HG02870 (cell line): ENCODE results near the gene EIF4E1B.

Source experiments
- ATAC-seq: cut with Tn5 transposase; IDR thresholded peaks from one replicate; pipeline ENCODE4 v1.9.1; 2021; ENCODE audit warnings: mild to moderate bottlenecking, moderate library complexity; ENCODE audit not compliant: unreplicated experiment

EIF4E1B gene

DNA sequence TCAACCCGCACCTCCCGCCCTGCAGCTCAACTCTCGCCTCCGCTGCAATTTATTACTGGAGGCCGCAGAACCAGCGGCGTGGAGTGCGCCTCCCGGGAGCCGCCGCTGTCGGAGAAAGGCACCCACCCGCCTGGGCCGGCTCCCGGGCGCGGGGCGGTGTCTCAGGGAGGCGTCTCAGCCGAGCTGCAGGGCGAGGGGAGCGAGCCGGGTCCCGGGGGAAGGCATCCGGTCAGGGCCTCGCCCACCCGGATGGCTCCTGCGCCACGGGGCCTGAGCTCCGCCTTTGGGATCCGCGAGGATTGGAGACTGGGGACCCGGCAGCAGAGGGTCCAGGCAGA lies 49.7 kb downstream of the EIF4E1B start:
- ATAC-seq: no peak

DNA sequence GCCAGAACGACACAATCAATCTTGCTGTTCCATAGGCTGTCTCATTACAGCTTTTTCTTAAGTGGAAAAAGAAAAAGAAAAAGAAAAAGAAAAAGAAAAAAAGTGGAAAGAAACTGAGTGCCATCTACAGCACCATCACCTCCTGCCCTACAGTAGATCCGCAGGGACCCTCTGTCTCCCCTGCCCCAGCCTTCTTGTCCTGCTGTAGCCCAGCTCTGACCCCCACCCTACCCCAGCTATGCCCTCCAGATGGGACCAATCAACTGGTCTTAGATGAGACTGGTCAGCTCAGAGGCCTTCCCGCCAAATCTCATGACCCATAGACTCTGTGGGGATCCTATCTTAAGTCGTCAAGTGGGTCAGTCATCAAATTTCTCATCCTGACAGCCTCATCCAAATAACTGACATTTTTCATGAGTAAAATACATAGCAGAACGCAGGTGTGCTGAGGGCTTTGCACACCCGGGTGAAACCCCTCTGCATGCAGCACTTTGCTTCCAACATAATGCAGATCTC lies 51.6 kb downstream of the EIF4E1B start:
- ATAC-seq: no peak

DNA sequence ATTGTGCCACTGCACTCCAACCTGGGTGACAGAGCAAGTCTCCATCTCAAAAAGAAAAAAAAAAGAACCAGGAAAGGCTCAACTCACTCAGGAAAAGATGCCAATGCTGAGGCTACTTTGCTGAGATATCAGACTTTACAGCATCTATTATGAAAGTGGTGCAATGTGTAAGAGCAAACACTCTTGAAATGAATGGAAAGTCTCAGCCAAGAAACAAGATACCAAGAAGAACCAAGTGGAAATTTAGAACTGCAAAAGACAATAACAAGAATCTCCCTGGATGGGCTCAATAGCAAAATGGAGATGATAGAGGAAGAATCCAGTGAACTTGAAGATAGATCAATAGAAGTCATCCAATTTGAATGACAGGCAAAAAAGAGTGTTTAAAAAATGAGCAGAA lies 54.5 kb downstream of the EIF4E1B start:
- no peak for ATAC-seq

DNA sequence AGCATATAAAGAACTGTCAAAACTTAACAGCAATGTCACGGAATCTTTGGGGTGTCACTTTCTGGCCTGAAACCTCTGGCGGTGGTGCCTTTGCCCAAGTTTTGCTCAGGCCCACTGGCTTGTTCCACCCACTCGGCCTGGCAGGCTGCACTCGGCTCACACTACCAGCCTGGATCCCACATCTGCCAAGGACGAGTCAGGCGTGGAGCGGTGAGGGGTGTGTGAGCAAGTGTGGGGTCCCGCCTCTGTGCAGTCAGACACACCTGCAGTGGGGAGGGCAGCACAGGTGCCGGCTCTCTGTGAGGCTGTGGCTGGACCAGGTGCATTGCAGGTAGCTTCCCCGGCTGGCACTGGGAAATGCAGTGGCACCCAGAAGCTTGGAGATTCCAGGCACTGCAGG lies 56.8 kb downstream of the EIF4E1B start:
- ATAC-seq: no peak

DNA sequence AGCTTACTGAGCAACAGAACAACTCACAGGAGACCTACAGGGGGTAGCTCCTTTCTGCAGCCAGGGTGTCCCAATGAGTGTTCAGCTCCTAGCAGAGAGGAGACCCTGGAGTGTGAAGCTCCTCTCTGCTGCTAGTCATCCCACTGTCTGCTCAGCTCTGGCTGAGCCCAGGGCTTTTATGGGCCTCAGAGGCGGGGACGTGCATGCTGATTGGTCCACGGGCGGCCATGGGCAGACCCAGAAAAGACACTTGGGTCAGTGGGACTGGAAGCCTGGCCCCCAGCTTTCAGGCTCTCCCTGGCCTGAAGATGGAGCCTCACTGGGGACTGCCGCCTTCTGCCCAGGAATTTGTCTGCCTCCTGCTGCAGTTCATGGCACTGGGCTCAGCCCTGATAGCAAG lies 57.4 kb downstream of the EIF4E1B start:
- no peak for ATAC-seq

DNA sequence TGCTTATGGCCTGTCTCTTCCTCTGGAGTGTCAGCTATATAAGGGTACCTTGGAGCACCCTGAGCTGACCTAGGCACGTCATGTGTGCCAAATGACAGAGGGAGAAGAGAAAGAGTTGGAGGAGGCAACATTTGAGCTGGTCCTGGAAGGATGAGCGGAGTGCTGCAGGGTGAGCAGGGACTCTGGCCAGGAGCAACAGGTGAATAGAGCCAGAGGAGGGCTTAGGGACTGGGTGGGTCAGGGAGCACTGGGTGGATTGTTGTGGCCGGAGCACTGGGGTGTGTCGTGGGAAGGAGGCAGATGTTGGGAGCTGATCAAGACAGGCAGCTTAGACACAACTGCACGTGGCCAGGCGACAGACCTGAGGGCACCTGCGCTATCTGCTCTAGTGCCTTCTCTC lies 60.4 kb downstream of the EIF4E1B start:
- no peak for ATAC-seq

DNA sequence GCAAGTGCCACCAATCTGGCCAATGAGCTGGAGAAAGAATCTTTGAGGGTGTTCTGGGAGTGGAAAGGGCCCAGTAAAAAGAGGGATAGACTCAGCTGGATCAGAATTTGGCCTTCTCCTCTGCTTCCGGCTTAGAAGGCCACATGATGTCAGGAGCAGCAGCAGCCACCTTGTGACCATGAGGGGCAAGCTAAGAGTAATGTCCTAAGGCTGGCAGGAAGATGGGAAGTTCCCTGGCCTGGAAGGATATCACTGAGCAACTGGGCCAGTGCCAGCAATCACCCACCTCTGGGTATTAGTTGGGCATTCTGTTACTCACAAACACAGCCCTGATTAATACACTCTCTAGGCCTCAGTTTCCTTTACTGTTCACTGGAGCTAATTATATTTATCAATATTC lies 61.0 kb downstream of the EIF4E1B start:
- ATAC-seq: no peak

- no peak for ATAC-seq
Measured at GRCh38 chr5:176692326-176692725, 61.9 kb downstream of the EIF4E1B start.

GRCh38 chr5:176692839-176693476 lies 62.5 kb downstream of the EIF4E1B start:
- ATAC-seq: no peak

DNA sequence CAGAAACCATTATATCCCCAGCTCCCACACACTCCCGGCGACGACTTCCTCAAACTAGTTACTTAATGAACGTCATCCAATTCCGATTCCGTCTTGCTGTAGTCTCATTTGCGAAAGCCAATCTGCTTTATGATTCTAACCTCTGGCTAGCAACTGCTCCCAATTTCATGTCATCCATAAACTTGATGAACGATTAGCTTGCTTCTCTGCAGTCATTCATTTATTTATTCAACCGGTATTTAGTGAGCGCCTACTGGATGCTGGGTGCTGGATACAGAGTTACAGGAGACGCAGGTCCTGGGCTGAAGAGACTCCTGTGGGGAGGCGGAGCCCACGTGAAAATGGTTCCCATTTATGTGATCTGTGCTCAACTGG lies 63.0 kb downstream of the EIF4E1B start:
- no peak for ATAC-seq

GRCh38 chr5:176694146-176694545 lies 63.7 kb downstream of the EIF4E1B start:
- ATAC-seq: no peak

DNA sequence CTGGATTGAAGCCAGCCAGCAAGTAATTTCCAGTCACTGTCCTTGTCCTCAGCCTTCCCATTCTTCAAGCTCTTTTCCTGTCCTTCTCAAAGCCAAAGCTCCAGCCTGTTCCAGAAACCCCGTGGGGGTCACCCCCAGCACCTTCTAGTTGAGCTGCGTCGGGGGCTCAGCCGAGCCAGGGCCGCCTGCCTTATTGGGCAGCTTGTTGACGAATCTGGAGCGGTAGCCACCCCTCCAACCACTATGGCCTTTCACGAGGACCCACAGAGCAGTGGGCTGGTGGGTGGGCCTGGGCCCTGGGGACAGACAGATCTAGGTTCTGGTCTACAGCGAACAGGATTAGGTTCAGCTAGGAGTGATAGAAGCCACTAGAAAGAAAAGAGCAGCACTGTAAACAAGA lies 64.2 kb downstream of the EIF4E1B start:
- ATAC-seq: no peak

GRCh38 chr5:176695073-176695472 lies 64.6 kb downstream of the EIF4E1B start:
- no peak for ATAC-seq
